ENCODE results near the gene SH3BP4.
A peak's percentile ranks its signal among the peaks of the same experiment; 100 is the strongest.

The SH3BP4 gene

DNA sequence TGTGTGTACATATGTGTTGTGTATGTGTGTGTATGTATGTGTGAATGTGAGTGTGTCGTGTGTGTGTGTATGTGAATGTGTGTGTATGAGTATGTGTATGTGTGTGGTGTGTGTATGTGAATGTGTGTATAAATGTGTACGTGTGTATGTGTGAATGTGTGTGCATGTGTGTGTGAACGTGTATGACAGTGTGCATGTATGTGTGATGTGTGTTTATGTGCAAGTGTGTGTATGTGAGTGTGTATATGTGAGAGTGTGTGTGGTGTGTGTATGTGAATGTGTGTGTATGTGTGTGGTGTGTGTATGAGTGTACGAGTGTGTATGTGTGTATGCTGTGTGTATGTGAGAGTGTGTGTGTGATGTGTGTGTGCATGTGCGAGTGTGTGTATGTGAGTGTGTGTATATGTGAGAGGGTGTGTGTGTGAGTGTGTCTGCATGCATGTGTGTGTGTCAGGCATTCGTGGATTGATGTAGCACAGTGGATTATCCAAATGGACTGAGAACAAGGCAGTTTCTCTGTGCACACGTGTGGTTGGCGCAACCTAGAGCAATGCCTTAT lies 127.2 kb downstream of the SH3BP4 start:
- DNase-seq (ENCODE audit: low read depth), result no peak
- TF ChIP-seq, protein P1, sequence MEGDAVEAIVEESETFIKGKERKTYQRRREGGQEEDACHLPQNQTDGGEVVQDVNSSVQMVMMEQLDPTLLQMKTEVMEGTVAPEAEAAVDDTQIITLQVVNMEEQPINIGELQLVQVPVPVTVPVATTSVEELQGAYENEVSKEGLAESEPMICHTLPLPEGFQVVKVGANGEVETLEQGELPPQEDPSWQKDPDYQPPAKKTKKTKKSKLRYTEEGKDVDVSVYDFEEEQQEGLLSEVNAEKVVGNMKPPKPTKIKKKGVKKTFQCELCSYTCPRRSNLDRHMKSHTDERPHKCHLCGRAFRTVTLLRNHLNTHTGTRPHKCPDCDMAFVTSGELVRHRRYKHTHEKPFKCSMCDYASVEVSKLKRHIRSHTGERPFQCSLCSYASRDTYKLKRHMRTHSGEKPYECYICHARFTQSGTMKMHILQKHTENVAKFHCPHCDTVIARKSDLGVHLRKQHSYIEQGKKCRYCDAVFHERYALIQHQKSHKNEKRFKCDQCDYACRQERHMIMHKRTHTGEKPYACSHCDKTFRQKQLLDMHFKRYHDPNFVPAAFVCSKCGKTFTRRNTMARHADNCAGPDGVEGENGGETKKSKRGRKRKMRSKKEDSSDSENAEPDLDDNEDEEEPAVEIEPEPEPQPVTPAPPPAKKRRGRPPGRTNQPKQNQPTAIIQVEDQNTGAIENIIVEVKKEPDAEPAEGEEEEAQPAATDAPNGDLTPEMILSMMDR (IDR thresholded peaks at IDR 0.05; ENCODE audit: insufficient read depth, low read depth, low read length, missing control alignments), result no peak

DNA sequence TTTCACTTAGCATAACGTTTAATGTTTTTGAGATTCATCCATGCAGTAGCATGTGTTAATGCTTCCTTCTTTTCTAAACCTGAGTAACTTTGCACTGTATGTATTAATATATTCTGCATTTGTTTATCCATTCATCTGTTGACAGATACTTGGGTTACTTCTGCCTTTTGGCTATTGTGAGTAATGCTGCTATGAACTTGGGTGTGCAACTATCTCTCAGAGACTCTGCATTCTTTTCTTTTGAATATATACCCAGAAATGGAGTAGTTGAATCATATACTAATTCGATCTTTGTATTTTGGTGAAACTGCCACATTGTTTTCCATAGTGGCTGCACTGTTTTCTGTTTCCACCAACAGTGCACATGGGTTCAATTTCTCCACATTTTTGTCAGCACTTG lies 128.3 kb downstream of the SH3BP4 start:
- TF ChIP-seq, protein P1 (IDR thresholded peaks at IDR 0.05; ENCODE audit: insufficient read depth, low read depth, low read length, missing control alignments), result no peak

More for the DNA sequence above, 127.2 kb downstream of the SH3BP4 start:
- H3K4me3 ChIP-seq (ENCODE audit: low read depth, low read length), result no peak overlapping the region

DNA sequence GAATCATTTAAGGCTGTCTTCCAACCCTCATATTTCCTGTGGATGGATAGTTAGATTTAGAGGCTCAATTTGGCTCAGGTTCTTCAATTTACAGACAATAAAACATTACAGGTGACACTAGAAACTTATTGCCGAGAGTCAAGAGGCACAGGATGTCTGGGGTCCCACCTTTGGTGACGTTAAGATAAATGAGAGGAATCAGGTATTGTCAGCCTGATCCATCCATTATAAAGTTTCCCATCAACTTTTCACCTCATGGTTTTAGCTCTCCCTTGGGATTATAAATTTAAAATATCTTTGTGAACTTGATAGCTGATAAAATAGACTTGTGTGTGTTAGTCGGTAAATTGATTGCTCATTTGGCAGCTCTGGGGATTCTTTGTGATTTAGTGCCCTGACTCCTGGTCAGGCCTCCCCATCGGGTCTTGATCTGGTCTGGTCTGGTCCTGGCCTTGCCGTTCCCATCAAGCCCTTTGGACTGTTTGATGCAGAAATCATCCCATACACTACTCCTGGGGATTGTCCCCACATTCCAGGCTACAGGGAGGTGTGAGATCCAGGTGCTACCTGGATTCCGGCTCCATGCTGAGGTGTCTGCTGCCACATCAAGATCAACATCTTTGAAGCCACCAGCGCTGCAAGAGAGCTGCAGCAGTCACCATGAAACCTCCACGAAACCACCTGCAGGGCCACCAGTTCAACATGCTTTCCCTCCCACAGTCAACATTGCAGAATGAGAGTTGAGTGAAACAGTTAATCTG lies 130.9 kb downstream of the SH3BP4 start:
- TF ChIP-seq, protein P1 (IDR thresholded peaks at IDR 0.05; ENCODE audit: insufficient read depth, low read depth, low read length, missing control alignments), result no peak
- H3K4me3 ChIP-seq (ENCODE audit: low read depth, low read length), result no peak overlapping the region
- peak; percentile 2 for DNase-seq (ENCODE audit: low read depth)

More for the DNA sequence above, 128.3 kb downstream of the SH3BP4 start:
- H3K4me3 ChIP-seq (ENCODE audit: low read depth, low read length), result no peak overlapping the region
- DNase-seq (ENCODE audit: low read depth), result no peak

DNA sequence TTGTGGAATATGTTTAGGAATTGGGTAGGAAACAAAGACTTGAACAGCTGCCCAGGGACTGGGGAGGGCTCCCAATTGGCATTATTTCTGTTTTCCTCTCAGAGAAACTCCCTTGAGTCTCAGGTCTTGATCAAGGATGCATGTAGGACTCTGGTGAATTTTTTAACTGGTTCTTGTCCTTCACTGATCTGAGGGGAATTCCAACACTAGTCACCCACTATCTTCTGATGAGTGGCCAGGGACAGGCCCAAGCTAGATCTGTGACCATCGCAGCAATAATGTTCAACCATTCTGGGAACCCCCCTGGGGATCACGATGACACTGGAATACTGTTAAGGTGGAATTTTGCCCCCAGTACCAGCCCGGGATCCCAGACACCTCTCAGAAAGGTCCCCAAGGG lies 132.0 kb downstream of the SH3BP4 start:
- no peak overlapping the region for H3K4me3 ChIP-seq (ENCODE audit: low read depth, low read length)
- peak; percentile 24 for DNase-seq (ENCODE audit: low read depth)
- TF ChIP-seq, protein P1 (IDR thresholded peaks at IDR 0.05; ENCODE audit: insufficient read depth, low read depth, low read length, missing control alignments), result no peak

DNA sequence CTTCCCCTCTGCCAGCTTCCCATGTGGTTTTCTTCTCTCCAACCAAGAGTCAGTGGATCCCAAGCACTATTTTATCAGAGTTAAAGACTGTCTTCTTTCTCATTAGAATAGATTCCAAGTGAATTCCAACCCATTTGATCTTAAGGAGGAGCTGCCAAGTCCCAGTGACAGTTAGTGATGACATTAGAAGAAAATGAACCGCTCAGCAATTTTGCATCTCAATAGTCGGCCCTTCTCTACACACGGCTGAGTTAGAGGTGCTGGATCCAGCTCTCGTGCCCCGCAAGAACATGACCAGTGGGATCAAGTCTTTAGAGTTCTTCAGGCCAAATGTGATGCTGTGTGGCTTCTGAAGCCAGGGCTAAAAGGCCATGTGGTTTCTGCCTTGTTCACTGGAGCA lies 132.6 kb downstream of the SH3BP4 start:
- no peak overlapping the region for H3K4me3 ChIP-seq (ENCODE audit: low read depth, low read length)
- no peak for DNase-seq (ENCODE audit: low read depth)
- TF ChIP-seq, protein P1 (IDR thresholded peaks at IDR 0.05; ENCODE audit: insufficient read depth, low read depth, low read length, missing control alignments), result no peak

DNA sequence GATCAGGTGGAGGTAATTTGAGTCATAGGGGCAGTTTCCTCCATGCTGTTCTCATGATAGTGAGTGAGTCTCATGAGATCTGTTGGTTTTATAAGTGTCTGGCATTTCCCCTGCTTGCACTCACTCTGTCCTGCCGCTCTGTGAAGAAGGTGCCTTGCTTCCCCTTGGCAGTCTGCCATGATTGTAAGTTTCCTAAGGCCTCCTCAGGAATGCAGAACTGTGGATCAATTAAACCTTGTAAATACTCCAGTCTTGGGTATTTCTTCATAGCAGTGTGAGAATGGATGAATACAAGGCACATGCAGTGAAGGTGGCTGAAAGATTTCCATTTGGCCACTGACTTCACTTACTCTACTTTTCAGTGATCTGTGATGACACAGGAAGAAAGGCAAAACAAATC lies 133.7 kb downstream of the SH3BP4 start:
- H3K4me3 ChIP-seq (ENCODE audit: low read depth, low read length), result no peak overlapping the region
- TF ChIP-seq, protein P1 (IDR thresholded peaks at IDR 0.05; ENCODE audit: insufficient read depth, low read depth, low read length, missing control alignments), result no peak
- DNase-seq (ENCODE audit: low read depth), result no peak

All from GM12865 (cell line).